ENCODE results near the gene SEPTIN10. TPM values are rescaled to one million over a fixed set of nuclear protein-coding genes. Genes with fewer than 3 reads are reported as not detected.

The SEPTIN10 gene
- total RNA-seq, 1 experiment from 2014 or later = 31.5 TPM

DNA sequence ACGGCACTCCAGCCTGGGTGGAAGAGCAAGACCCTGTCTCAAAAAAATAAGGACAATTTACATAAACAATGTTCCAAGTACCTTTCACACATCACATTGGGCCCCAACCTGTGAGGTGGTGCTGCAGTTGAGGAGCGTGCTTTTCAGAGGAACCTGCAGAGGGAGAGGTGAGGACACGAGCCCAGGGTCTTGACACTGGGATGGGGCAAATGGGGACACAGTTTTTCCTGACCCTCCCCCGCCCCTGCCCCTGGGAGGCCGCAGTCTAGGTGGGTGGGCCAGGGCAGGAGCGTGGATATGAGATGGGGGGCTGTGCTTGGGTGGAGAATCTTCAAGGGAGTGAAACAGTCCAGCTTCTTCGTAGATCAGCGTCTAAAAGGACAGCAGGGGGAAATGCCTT is 112.9 kb downstream of the SEPTIN10 start:
- Histone ChIP-seq H3K36me3 (no peaks in the 10 kb centered on the region), H3K9me3 (no peaks in the 10 kb centered on the region), H3K27me3 (no peaks in the 10 kb centered on the region), H3K4me3 (no peak overlapping the region)
- no peak for DNase-seq

DNA sequence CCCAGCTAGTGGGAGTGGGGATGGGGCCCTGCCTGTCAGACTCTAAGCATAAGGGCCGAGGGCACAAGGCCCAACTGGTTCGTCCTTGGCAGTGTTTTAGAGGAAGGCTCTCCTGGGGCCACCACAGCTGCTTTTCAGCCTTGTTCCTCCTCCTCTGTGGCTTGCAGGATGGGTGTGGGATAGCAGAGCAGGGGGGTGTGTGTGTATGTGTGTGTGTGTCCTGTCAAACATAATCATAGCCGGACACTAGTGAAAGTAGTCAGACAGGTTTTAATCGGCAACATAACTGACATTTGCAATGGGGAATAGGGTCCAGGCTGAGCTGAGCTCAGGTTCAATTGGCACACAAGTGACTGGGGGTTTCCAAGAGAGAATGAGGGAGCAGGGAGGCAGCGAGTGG is 114.2 kb downstream of the SEPTIN10 start:
- Histone ChIP-seq H3K27me3 (no peaks in the 10 kb centered on the region), H3K9me3 (no peaks in the 10 kb centered on the region), H3K4me3 (no peak overlapping the region), H3K36me3 (no peaks in the 10 kb centered on the region)
- DNase-seq = no peak

DNA sequence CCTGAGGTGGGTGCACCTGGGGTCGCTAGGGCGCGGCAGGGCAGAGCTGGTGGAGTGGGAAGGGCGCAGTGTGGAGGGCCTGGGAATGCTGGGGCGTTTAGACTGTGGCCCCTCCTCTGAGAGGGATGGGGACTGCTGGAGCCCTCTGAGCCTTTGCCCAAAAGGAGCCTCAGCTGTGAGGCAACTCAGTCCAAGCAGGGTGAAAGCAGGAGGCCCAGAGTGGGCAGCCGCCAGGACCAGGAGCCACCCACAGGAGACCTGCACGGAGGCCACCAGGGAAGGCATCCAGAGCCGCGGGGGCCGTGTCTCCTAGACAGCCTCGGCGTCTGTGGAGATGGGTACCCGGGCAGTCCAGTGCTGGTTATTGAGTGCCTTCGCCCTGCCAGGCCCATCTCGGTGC is 114.9 kb downstream of the SEPTIN10 start:
- H3K9me3 ChIP-seq = no peaks in the 10 kb centered on the region
- no peak for DNase-seq
- no peaks in the 10 kb centered on the region for H3K27me3 ChIP-seq

DNA sequence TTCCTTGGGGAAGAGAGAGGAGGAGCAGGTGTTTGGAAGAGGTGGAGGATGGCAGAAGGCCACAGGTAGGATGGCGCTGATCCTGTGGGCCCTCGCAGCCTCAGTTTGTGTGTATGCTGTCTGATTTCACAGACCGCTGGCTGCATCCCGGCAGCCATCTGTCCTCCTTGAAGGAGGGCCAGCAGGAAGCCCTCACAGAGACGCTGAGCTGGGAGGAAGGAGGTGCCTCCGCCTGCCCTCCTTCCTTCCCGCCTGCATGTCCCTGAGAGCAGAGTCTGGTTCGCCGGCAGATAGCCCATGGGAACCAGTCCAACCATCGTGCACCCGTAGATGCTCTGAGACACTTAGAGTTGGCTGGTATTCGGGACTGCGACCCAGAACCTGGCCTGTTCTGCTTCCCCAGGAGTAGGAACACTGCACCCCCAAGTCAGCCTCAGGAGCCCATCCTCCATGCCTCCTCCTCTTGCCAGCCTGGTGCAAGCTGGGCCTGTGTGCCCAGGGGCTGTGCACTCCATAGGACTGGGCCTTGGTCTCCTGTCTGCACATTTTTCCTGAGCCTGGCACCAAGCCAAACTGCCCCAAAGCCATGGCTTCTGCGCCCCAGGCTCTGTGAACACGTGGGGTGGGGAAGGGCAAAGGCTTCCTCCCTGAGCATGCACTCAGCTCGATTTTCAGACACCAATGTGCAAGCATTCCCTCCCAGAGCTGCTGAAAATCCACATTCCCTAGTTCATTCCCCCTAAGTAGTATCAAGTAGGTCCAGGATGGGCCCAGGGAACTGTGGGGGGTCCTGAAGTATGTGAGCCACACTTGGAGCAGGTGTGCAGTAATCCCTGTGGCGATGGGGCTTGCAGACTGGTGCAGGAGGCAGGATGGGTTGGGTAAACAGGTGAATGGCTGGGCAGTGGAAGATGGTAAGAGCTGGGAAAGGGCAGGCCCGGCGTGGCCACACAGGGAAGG is 115.6 kb downstream of the SEPTIN10 start:
- Histone ChIP-seq H3K9me3 (no peaks in the 10 kb centered on the region), H3K4me3 (no peak overlapping the region), H3K27me3 (no peaks in the 10 kb centered on the region), H3K36me3 (no peaks in the 10 kb centered on the region)
- DNase-seq = no peak

More for the DNA sequence above, 114.9 kb downstream of the SEPTIN10 start:
- H3K4me3 ChIP-seq = no peak overlapping the region
- no peaks in the 10 kb centered on the region for H3K36me3 ChIP-seq

DNA sequence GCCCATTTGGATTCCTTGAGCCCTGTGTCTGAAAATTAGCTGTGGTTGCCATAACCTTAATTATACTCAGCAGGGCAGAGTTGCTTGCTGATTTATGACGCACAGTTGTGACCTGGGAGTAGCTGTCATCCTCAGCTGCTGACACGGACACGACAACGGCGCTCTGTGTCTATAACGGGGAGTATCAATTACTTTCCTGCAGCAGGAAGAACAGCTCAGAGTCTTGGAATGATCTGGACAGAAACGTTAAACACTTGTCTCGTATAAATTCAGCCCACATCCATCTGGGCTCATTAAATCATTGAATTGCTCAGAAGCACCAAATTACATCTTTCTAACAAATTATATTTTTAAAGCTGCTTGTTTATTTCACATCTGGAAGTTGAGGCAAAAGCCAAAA is 116.3 kb downstream of the SEPTIN10 start:
- Histone ChIP-seq H3K27me3 (no peaks in the 10 kb centered on the region), H3K36me3 (no peaks in the 10 kb centered on the region), H3K4me3 (no peak overlapping the region), H3K9me3 (no peaks in the 10 kb centered on the region)
- DNase-seq = peak; percentile 22

DNA sequence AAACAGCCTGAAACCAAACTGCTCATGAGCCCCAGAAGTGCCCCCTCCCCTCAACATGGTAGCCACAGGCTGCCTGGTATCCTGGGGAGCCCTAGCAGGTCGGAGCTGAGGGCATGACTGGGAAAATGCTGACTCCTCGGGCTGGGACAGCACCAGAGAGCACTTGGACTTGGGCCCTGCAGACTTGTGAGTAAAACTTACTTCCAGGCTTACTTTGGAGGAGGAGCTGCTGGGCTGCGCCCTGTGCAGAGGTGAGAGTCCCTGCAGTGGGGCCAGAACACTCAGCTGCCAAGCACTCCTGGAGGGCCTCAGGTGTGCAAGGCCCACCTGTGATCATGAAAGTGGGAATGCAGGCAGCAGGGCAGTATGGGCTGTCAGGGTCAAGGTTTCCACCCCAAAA is 119.4 kb downstream of the SEPTIN10 start:
- Histone ChIP-seq H3K36me3 (no peaks in the 10 kb centered on the region), H3K4me3 (no peak overlapping the region), H3K27me3 (no peaks in the 10 kb centered on the region), H3K9me3 (no peaks in the 10 kb centered on the region)
- DNase-seq = no peak

DNA sequence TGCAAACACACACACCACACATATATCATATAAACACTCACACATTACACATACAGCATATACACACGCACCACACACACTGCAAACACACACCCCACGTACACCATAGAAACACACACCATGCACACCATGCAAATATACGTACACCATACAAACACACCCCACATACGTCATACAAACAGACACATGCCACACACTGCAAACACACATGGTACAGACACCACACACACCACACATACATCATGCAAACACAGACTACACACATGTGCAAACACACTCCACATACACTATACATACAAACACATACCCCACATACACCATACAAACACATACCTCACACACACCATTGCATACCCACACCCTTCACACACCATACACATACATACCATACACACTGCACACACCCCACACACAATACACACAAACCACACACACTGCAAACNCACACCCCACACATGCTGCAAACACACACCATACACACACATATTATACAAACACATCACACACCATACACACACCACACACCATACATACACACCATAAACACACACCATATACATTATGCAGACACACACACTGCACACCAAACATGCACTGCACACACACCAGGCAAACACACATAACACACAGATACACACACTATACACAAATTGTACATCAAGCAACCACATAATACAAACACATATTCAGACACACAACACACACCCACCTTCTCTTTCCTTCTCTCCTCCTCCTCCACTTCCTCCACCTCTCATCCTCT is 120.4 kb downstream of the SEPTIN10 start:
- no peaks in the 10 kb centered on the region for H3K9me3 ChIP-seq
- no peak overlapping the region for H3K4me3 ChIP-seq
- no peaks in the 10 kb centered on the region for H3K27me3 ChIP-seq

More for the DNA sequence above, 120.4 kb downstream of the SEPTIN10 start:
- H3K36me3 ChIP-seq = no peaks in the 10 kb centered on the region
- no peak for DNase-seq

Other genes with a start within 250 kb of the SEPTIN10 start
- gene SOWAHC, start 398 bp upstream of the SEPTIN10 start, total RNA-seq (2014; rRNA removed; shearing (Covaris generic); ENCODE audit: low replicate concordance) = 10.0 and 15.2 TPM in 2 replicates
- 4.9 and 8.6 TPM in 2 replicates for gene RGPD5, start 180.3 kb upstream of the SEPTIN10 start, total RNA-seq (2014; rRNA removed; shearing (Covaris generic); ENCODE audit: low replicate concordance)